Gastrocnemius medialis (tissue), 4 donors: ENCODE results near the gene RAMACL. TPM values are rescaled to one million over a fixed set of nuclear protein-coding genes. Genes with fewer than 3 reads are reported as not detected.

Experiments used
- ATAC-seq, 2 donors: fragments of 150-250 bp; one replicate each; pipeline ENCODE4 v1.9.1; 2016
- DNase-seq, 2 donors: peaks; one replicate each; pipeline ENCODE4 v3.0.0-alpha.2; 2019
- H3K27ac ChIP-seq, 4 donors: fragments of 200-600 bp; sonication (generic); 1 replicate in 1 of 4; 2 replicates in 3 of 4; pipeline ENCODE4 v1.5.1; 2016 to 2018; ENCODE audit warnings: mild to moderate bottlenecking in 2 of 4, moderate library complexity in 1 of 4
- H3K27me3 ChIP-seq, 3 donors: fragments of 200-600 bp; sonication (generic) in 2 of 3; 1 replicate in 1 of 3; 2 replicates in 2 of 3; pipeline versions ENCODE4 v1.5.1 to v1.6.0; 2016 to 2019; ENCODE audit warnings: mild to moderate bottlenecking in 1 of 3, moderate library complexity in 1 of 3
- H3K36me3 ChIP-seq, 2 donors: fragments of 200-600 bp; sonication (generic) in 1 of 2; one replicate each; pipeline ENCODE4 v1.5.1; 2017 to 2018
- H3K4me1 ChIP-seq, 2 donors: fragments of 200-600 bp; sonication (generic) in 1 of 2; one replicate each; pipeline ENCODE4 v1.5.1; 2016 to 2017; ENCODE audit warnings: mild to moderate bottlenecking in 2 of 2
- H3K4me3 ChIP-seq, 4 donors: fragments of 200-600 bp; sonication (generic) in 3 of 4; 1 replicate in 1 of 4; 2 replicates in 3 of 4; pipeline ENCODE4 v1.5.1; 2016 to 2019; ENCODE audit warnings: mild to moderate bottlenecking in 2 of 4
- H3K9me3 ChIP-seq, 3 donors: fragments of 200-600 bp; sonication (generic) in 2 of 3; 1 replicate in 1 of 3; 2 replicates in 2 of 3; pipeline ENCODE4 v1.5.1; 2016 to 2019
- CTCF ChIP-seq, 5 experiments: fragments of 450-650 bp in 3 of 5; fragments of 200-600 bp in 2 of 5; sonication (generic) in 2 of 5; IDR thresholded peaks in 4 of 5; conservative IDR thresholded peaks in 1 of 5; 1 replicate in 4 of 5; 2 replicates in 1 of 5; pipeline ENCODE4 v1.5.1; 2016 to 2019; ENCODE audit warnings: antibody characterized with exemption in 5 of 5, mild to moderate bottlenecking in 3 of 5, moderate library complexity in 3 of 5
- POLR2A ChIP-seq, 2 donors: fragments of 450-650 bp; IDR thresholded peaks; one replicate each; pipeline ENCODE4 v1.6.1; 2017; ENCODE audit warnings: antibody characterized with exemption in 2 of 2, mild to moderate bottlenecking in 2 of 2, moderate library complexity in 2 of 2
- in situ Hi-C, 4 donors: fragments of 200-750 bp; cut with MboI; loops; one replicate each; pipeline versions ENCODE4 v1.15.0 to v1.8.0; 2017; ENCODE audit warnings: low sequenced_read_pairs in 4 of 4
- intact Hi-C: fragments of 100-400 bp; cut with DNase I; formaldehyde crosslinking; loops from one replicate; pipeline ENCODE4 v1.15.1; 2023; ENCODE audit warnings: low total_unique reads
- total RNA-seq, 4 donors: library from RNA; depleted of rRNA; stranded (reverse); fragments of >200 nt; gene quantifications; one replicate each; pipeline versions ENCODE4 v1.1.0 to v1.2.3, GENCODE V29; 2016

The RAMACL gene
- total RNA-seq, 4 donors from 2014 or later: 0.18 to 5.6 (median 0.58) TPM

GRCh38 chr6:166556336-166556735 lies 30.1 kb downstream of the RAMACL start:
- no peak overlapping the region for H3K4me3 ChIP-seq
- DNase-seq (no peak), ATAC-seq (no peak)
- H3K27me3 ChIP-seq: no peaks in the 10 kb centered on the region
- peaks cover 33 to 64% of the 10 kb centered on the region in 2 donors for H3K4me1 ChIP-seq
- TF ChIP-seq CTCF (IDR thresholded peaks at IDR 0.05 in 4 of 5, conservative IDR thresholded peaks at IDR 0.05 in 1 of 5) (no peak), POLR2A (IDR thresholded peaks at IDR 0.05) (no peak)
- in situ Hi-C loops (loop anchor here in 1 of 4 donors (10.0 kb wide), 1 partner anchor 78 kb away; no protein-coding TSS in a partner anchor), intact Hi-C loops (loop anchor here (2.0 to 5.0 kb wide), 2 partner anchors 78 to 174 kb away; partner anchors contain the start of gene MPC1)
- H3K36me3 ChIP-seq: no peaks in the 10 kb centered on the region
- H3K9me3 ChIP-seq: no peaks in the 10 kb centered on the region
- H3K27ac ChIP-seq: peak overlapping the region; percentile 86 to 91 (median 86)

GRCh38 chr6:166555086-166555485 lies 31.4 kb downstream of the RAMACL start:
- no peaks in the 10 kb centered on the region for H3K9me3 ChIP-seq
- peak overlapping the region; percentile 86 to 91 (median 86) for H3K27ac ChIP-seq
- in situ Hi-C loops (loop anchor here in 1 of 4 donors (10.0 kb wide), 1 partner anchor 80 kb away; no protein-coding TSS in a partner anchor), intact Hi-C loops (loop anchor here (5.0 kb wide), 1 partner anchor 173 kb away; the partner anchor contains the start of gene MPC1)
- H3K36me3 ChIP-seq: no peaks in the 10 kb centered on the region
- no peak for ATAC-seq
- peaks cover 28 to 59% of the 10 kb centered on the region in 2 donors for H3K4me1 ChIP-seq
- no peak for DNase-seq
- H3K4me3 ChIP-seq: no peak overlapping the region
- no peak for TF ChIP-seq CTCF (IDR thresholded peaks at IDR 0.05 in 4 of 5, conservative IDR thresholded peaks at IDR 0.05 in 1 of 5)
- no peak for TF ChIP-seq POLR2A (IDR thresholded peaks at IDR 0.05)
- H3K27me3 ChIP-seq: no peaks in the 10 kb centered on the region

- intact Hi-C loops: no loop called here
Measured at GRCh38 chr6:166554316-166554715, 32.2 kb downstream of the RAMACL start.

GRCh38 chr6:166553563-166554271 lies 32.8 kb downstream of the RAMACL start:
- intact Hi-C loops: no loop called here

More at GRCh38 chr6:166554316-166554715, 32.2 kb downstream of the RAMACL start:
- Histone ChIP-seq H3K9me3 (no peaks in the 10 kb centered on the region), H3K36me3 (no peaks in the 10 kb centered on the region), H3K4me1 (peaks cover 28 to 59% of the 10 kb centered on the region in 2 donors), H3K4me3 (no peak overlapping the region), H3K27me3 (no peaks in the 10 kb centered on the region), H3K27ac (peak overlapping the region; percentile 86 to 91 (median 86))
- TF ChIP-seq POLR2A (IDR thresholded peaks at IDR 0.05) (no peak), CTCF (IDR thresholded peaks at IDR 0.05 in 4 of 5, conservative IDR thresholded peaks at IDR 0.05 in 1 of 5) (no peak)
- DNase-seq (no peak), ATAC-seq (no peak)
- in situ Hi-C loops: loop anchor here in 1 of 4 donors (10.0 kb wide), 1 partner anchor 80 kb away; no protein-coding TSS in a partner anchor

More at GRCh38 chr6:166553563-166554271, 32.8 kb downstream of the RAMACL start:
- Histone ChIP-seq H3K4me3 (no peak overlapping the region), H3K27ac (peak overlapping the region; percentile 86 to 91 (median 86)), H3K4me1 (peaks cover 28 to 56% of the 10 kb centered on the region in 2 donors), H3K9me3 (no peaks in the 10 kb centered on the region), H3K27me3 (no peaks in the 10 kb centered on the region), H3K36me3 (no peaks in the 10 kb centered on the region)
- DNase-seq (peak; percentile 37 to 52), ATAC-seq (no peak)
- in situ Hi-C loops: loop anchor here in 1 of 4 donors (10.0 kb wide), 1 partner anchor 81 kb away; no protein-coding TSS in a partner anchor
- TF ChIP-seq POLR2A (IDR thresholded peaks at IDR 0.05) (no peak), CTCF (IDR thresholded peaks at IDR 0.05 in 4 of 5, conservative IDR thresholded peaks at IDR 0.05 in 1 of 5) (no peak)
